Uterus (tissue), 2 donors: ENCODE measurements around the gene HS3ST4.

Experiments used
- CTCF ChIP-seq, 4 experiments: fragments of 200-600 bp in 2 of 4; fragments of 450-650 bp in 2 of 4; sonication (generic) in 2 of 4; IDR thresholded peaks; one replicate each; pipeline ENCODE4 v1.5.1; 2016 to 2019; ENCODE audit warnings: antibody characterized with exemption in 4 of 4, mild to moderate bottlenecking in 2 of 4, moderate library complexity in 1 of 4
- POLR2A ChIP-seq, 2 donors: fragments of 450-650 bp; IDR thresholded peaks; one replicate each; pipeline ENCODE4 v1.6.1; 2016; ENCODE audit warnings: antibody characterized with exemption in 2 of 2, mild to moderate bottlenecking in 1 of 2, moderate library complexity in 1 of 2

- TF ChIP-seq CTCF (IDR thresholded peaks at IDR 0.05): no peak
- no peak for TF ChIP-seq POLR2A (IDR thresholded peaks at IDR 0.05)
Measured at GRCh38 chr16:25966172-25967097, 274.7 kb downstream of the HS3ST4 start.
